SJSA1 (cell line): ENCODE data around the gene CCDC40. TPM values are rescaled to one million over a fixed set of nuclear protein-coding genes. Genes with fewer than 3 reads are reported as not detected.
A peak's percentile ranks its signal among the peaks of the same experiment; 100 is the strongest.

Experiments used
- DNase-seq, 2 experiments: peaks; one replicate each; pipeline ENCODE4 v3.0.0-alpha.2; 2015 to 2020; ENCODE audit warnings: low spot score in 2 of 2, low read depth in 1 of 2
- H3K27ac ChIP-seq: fragments of 250-450 bp; sonication (Bioruptor Pico); 2 replicates; pipeline ENCODE4 v1.5.1; 2020; ENCODE audit warnings: mild to moderate bottlenecking, moderate library complexity
- H3K27me3 ChIP-seq: fragments of 250-450 bp; sonication (Bioruptor Pico); replicated peaks from 2 replicates; pipeline ENCODE4 v1.5.1; 2020; ENCODE audit warnings: mild to moderate bottlenecking, moderate library complexity
- H3K36me3 ChIP-seq: fragments of 250-450 bp; sonication (Bioruptor Pico); 2 replicates; pipeline ENCODE4 v1.5.1; 2020; ENCODE audit warnings: mild to moderate bottlenecking
- H3K4me1 ChIP-seq: fragments of 250-450 bp; sonication (Bioruptor Pico); replicated peaks from 2 replicates; pipeline ENCODE4 v1.6.1; 2021; ENCODE audit warnings: mild to moderate bottlenecking
- H3K4me3 ChIP-seq: fragments of 250-450 bp; sonication (Bioruptor Pico); 2 replicates; pipeline ENCODE4 v1.5.1; 2020; ENCODE audit warnings: mild to moderate bottlenecking
- H3K9me3 ChIP-seq: fragments of 250-450 bp; sonication (Bioruptor Pico); replicated peaks from 2 replicates; pipeline ENCODE4 v1.5.1; 2020; ENCODE audit warnings: mild to moderate bottlenecking
- total RNA-seq: library from RNA; depleted of rRNA; stranded (reverse); fragments of >200 nt; shearing (Covaris generic); gene quantifications from 2 replicates; pipeline ENCODE4 v1.2.3, GENCODE V29; 2014

The CCDC40 gene
- total RNA-seq, 1 experiment from 2014 or later: 2.2 TPM

GRCh38 chr17:80053102-80053501 is 16.7 kb downstream of the CCDC40 start:
- Histone ChIP-seq H3K36me3 (no peaks in the 10 kb centered on the region), H3K4me3 (no peak overlapping the region), H3K4me1 (peaks cover 13% of the 10 kb centered on the region), H3K27me3 (no peaks in the 10 kb centered on the region), H3K9me3 (no peaks in the 10 kb centered on the region), H3K27ac (no peak overlapping the region)
- DNase-seq: no peak

GRCh38 chr17:80055597-80055996 is 19.2 kb downstream of the CCDC40 start:
- H3K4me3 ChIP-seq: no peak overlapping the region
- no peaks in the 10 kb centered on the region for H3K9me3 ChIP-seq
- no peaks in the 10 kb centered on the region for H3K36me3 ChIP-seq
- H3K27me3 ChIP-seq: no peaks in the 10 kb centered on the region
- H3K27ac ChIP-seq: no peak overlapping the region
- peaks cover 13% of the 10 kb centered on the region for H3K4me1 ChIP-seq
- no peak for DNase-seq

- Histone ChIP-seq H3K9me3 (no peaks in the 10 kb centered on the region), H3K27me3 (no peaks in the 10 kb centered on the region), H3K4me3 (no peak overlapping the region), H3K27ac (no peak overlapping the region), H3K36me3 (no peaks in the 10 kb centered on the region), H3K4me1 (peaks cover 9% of the 10 kb centered on the region)
- DNase-seq: no peak
Measured at GRCh38 chr17:80058311-80058955, 22.0 kb downstream of the CCDC40 start.

GRCh38 chr17:80060644-80061043 is 24.2 kb downstream of the CCDC40 start:
- no peak overlapping the region for H3K4me3 ChIP-seq
- no peak overlapping the region for H3K27ac ChIP-seq
- H3K36me3 ChIP-seq: no peaks in the 10 kb centered on the region
- DNase-seq: no peak
- peaks cover 10% of the 10 kb centered on the region for H3K4me1 ChIP-seq
- no peaks in the 10 kb centered on the region for H3K9me3 ChIP-seq
- no peaks in the 10 kb centered on the region for H3K27me3 ChIP-seq

GRCh38 chr17:80061421-80061820 is 25.0 kb downstream of the CCDC40 start:
- no peaks in the 10 kb centered on the region for H3K27me3 ChIP-seq
- H3K4me3 ChIP-seq: no peak overlapping the region
- no peak overlapping the region for H3K27ac ChIP-seq
- no peaks in the 10 kb centered on the region for H3K36me3 ChIP-seq
- DNase-seq: no peak
- no peaks in the 10 kb centered on the region for H3K9me3 ChIP-seq
- H3K4me1 ChIP-seq: peaks cover 10% of the 10 kb centered on the region

- Histone ChIP-seq H3K36me3 (no peaks in the 10 kb centered on the region), H3K4me3 (no peak overlapping the region), H3K9me3 (no peaks in the 10 kb centered on the region), H3K4me1 (peaks cover 18% of the 10 kb centered on the region), H3K27me3 (no peaks in the 10 kb centered on the region), H3K27ac (0 out of 2 replicates have a peak overlapping the region, but pooled peaks have one; percentile 7)
- peak; percentile 63 to 91 for DNase-seq
Measured at GRCh38 chr17:80063830-80064585, 27.6 kb downstream of the CCDC40 start.

- H3K27ac ChIP-seq: 0 out of 2 replicates have a peak overlapping the region, but pooled peaks have one; percentile 7
- H3K9me3 ChIP-seq: no peaks in the 10 kb centered on the region
- H3K27me3 ChIP-seq: no peaks in the 10 kb centered on the region
- H3K4me3 ChIP-seq: no peak overlapping the region
- no peak for DNase-seq
- H3K4me1 ChIP-seq: peaks cover 24% of the 10 kb centered on the region
- H3K36me3 ChIP-seq: no peaks in the 10 kb centered on the region
Measured at GRCh38 chr17:80064696-80065095, 28.3 kb downstream of the CCDC40 start.

GRCh38 chr17:80065478-80066170 is 29.2 kb downstream of the CCDC40 start:
- no peaks in the 10 kb centered on the region for H3K36me3 ChIP-seq
- peaks cover 29% of the 10 kb centered on the region for H3K4me1 ChIP-seq
- no peaks in the 10 kb centered on the region for H3K27me3 ChIP-seq
- no peak overlapping the region for H3K27ac ChIP-seq
- no peak overlapping the region for H3K4me3 ChIP-seq
- DNase-seq: no peak
- H3K9me3 ChIP-seq: no peaks in the 10 kb centered on the region

GRCh38 chr17:80067393-80067986 is 31.0 kb downstream of the CCDC40 start:
- Histone ChIP-seq H3K4me3 (no peak overlapping the region), H3K4me1 (peaks cover 38% of the 10 kb centered on the region), H3K9me3 (no peaks in the 10 kb centered on the region), H3K27ac (no peak overlapping the region), H3K27me3 (no peaks in the 10 kb centered on the region), H3K36me3 (no peaks in the 10 kb centered on the region)
- DNase-seq: no peak

- no peak overlapping the region for H3K4me3 ChIP-seq
- H3K27me3 ChIP-seq: no peaks in the 10 kb centered on the region
- peak overlapping the region; percentile 11; the same call in 1 of the 2 replicates for H3K27ac ChIP-seq
- peaks cover 38% of the 10 kb centered on the region for H3K4me1 ChIP-seq
- DNase-seq: peak; percentile 68 to 77
- H3K9me3 ChIP-seq: no peaks in the 10 kb centered on the region
- H3K36me3 ChIP-seq: no peaks in the 10 kb centered on the region
Measured at GRCh38 chr17:80068301-80069222, 32.1 kb downstream of the CCDC40 start.

- Histone ChIP-seq H3K4me3 (peak overlapping the region; percentile 30), H3K9me3 (no peaks in the 10 kb centered on the region), H3K27me3 (no peaks in the 10 kb centered on the region), H3K27ac (peak overlapping the region; percentile 50), H3K36me3 (no peaks in the 10 kb centered on the region), H3K4me1 (peaks cover 28% of the 10 kb centered on the region)
- no peak for DNase-seq
Measured at GRCh38 chr17:80070375-80071115, 34.1 kb downstream of the CCDC40 start.

- Histone ChIP-seq H3K4me3 (peak overlapping the region; percentile 30), H3K4me1 (peaks cover 28% of the 10 kb centered on the region), H3K9me3 (no peaks in the 10 kb centered on the region), H3K27ac (peak overlapping the region; percentile 50), H3K27me3 (no peaks in the 10 kb centered on the region), H3K36me3 (no peaks in the 10 kb centered on the region)
- peak; percentile 59 to 67 for DNase-seq
Measured at GRCh38 chr17:80071116-80071841, 34.8 kb downstream of the CCDC40 start.
